ENCODE measurements around the gene NBEA.

- TF ChIP-seq YY1 (IDR thresholded peaks at IDR 0.05; ENCODE audit: insufficient read depth, insufficient read length) (no peak), ZNF274 (IDR thresholded peaks at IDR 0.05; ENCODE audit: low read depth, low read length) (no peak), SUZ12 (IDR thresholded peaks at IDR 0.05; ENCODE audit: extremely low read depth, insufficient read depth, insufficient read length) (no peak)
These were observed 367.6 kb downstream of the NBEA start for GRCh38 chr13:35309706-35310105.

All from NT2/D1 (cell line).